ENCODE measurements around the gene C6orf58.
"Not testable (repeated sequence)": the region's sequence is repeated elsewhere in the genome, so short reads cannot be mapped to it uniquely, and the experiment has no call there.

The C6orf58 gene

GRCh38 chr6:127586372-127586771 is 9.4 kb downstream of the C6orf58 start:
- in situ Hi-C loops (cut with HindIII; ENCODE audit: low pct_ligation_motif_present, low pct_unique_long_range_greater_than_20kb, low sequenced_read_pairs): no loop called here

GRCh38 chr6:127587875-127588274 is 10.9 kb downstream of the C6orf58 start:
- DNase-seq: no peak
- in situ Hi-C loops (cut with HindIII; ENCODE audit: low pct_ligation_motif_present, low pct_unique_long_range_greater_than_20kb, low sequenced_read_pairs): no loop called here

More at GRCh38 chr6:127586372-127586771, 9.4 kb downstream of the C6orf58 start:
- no peak for DNase-seq

- no peak for DNase-seq
- in situ Hi-C loops (cut with HindIII; ENCODE audit: low pct_ligation_motif_present, low pct_unique_long_range_greater_than_20kb, low sequenced_read_pairs): no loop called here
Observed at GRCh38 chr6:127589135-127589534, 12.2 kb downstream of the C6orf58 start.

- DNase-seq: no peak
- in situ Hi-C loops (cut with HindIII; ENCODE audit: low pct_ligation_motif_present, low pct_unique_long_range_greater_than_20kb, low sequenced_read_pairs): no loop called here
Observed at GRCh38 chr6:127590344-127590743, 13.4 kb downstream of the C6orf58 start.

GRCh38 chr6:127592964-127593363 is 16.0 kb downstream of the C6orf58 start:
- in situ Hi-C loops (cut with HindIII; ENCODE audit: low pct_ligation_motif_present, low pct_unique_long_range_greater_than_20kb, low sequenced_read_pairs): no loop called here
- DNase-seq: no peak

- in situ Hi-C loops (cut with HindIII; ENCODE audit: low pct_ligation_motif_present, low pct_unique_long_range_greater_than_20kb, low sequenced_read_pairs); DNase-seq: not testable (repeated sequence)
Observed at GRCh38 chr6:127593456-127593855, 16.5 kb downstream of the C6orf58 start.

GRCh38 chr6:127606131-127606562 is 29.2 kb downstream of the C6orf58 start:
- DNase-seq: peak; percentile 63

GRCh38 chr6:127608554-127609270 is 31.7 kb downstream of the C6orf58 start:
- in situ Hi-C loops (cut with HindIII; ENCODE audit: low pct_ligation_motif_present, low pct_unique_long_range_greater_than_20kb, low sequenced_read_pairs): no loop called here
- no peak for DNase-seq

More at GRCh38 chr6:127606131-127606562, 29.2 kb downstream of the C6orf58 start:
- in situ Hi-C loops (cut with HindIII; ENCODE audit: low pct_ligation_motif_present, low pct_unique_long_range_greater_than_20kb, low sequenced_read_pairs): no loop called here

- no peak for DNase-seq
- in situ Hi-C loops (cut with HindIII; ENCODE audit: low pct_ligation_motif_present, low pct_unique_long_range_greater_than_20kb, low sequenced_read_pairs): no loop called here
Observed at GRCh38 chr6:127618729-127619128, 41.8 kb downstream of the C6orf58 start.

GRCh38 chr6:127630800-127631199 is 53.8 kb downstream of the C6orf58 start:
- in situ Hi-C loops (cut with HindIII; ENCODE audit: low pct_ligation_motif_present, low pct_unique_long_range_greater_than_20kb, low sequenced_read_pairs): no loop called here
- no peak for DNase-seq

GRCh38 chr6:127634178-127634577 is 57.2 kb downstream of the C6orf58 start:
- in situ Hi-C loops (cut with HindIII; ENCODE audit: low pct_ligation_motif_present, low pct_unique_long_range_greater_than_20kb, low sequenced_read_pairs): no loop called here
- DNase-seq: no peak

GRCh38 chr6:127635091-127635490 is 58.1 kb downstream of the C6orf58 start:
- in situ Hi-C loops (cut with HindIII; ENCODE audit: low pct_ligation_motif_present, low pct_unique_long_range_greater_than_20kb, low sequenced_read_pairs): no loop called here
- no peak for DNase-seq

GRCh38 chr6:127637830-127638409 is 60.9 kb downstream of the C6orf58 start:
- in situ Hi-C loops (cut with HindIII; ENCODE audit: low pct_ligation_motif_present, low pct_unique_long_range_greater_than_20kb, low sequenced_read_pairs): no loop called here
- DNase-seq: no peak

Data from ACHN (cell line).